NCI-H2227 (cell line): ENCODE measurements around the gene CHRNB4.
A peak's percentile ranks its signal among the peaks of the same experiment; 100 is the strongest.

Source experiments
- DNase-seq: peaks from one replicate; lab custom pipeline; 2025; ENCODE audit not compliant: unreplicated experiment; lab: John Stamatoyannopoulos, UW

The CHRNB4 gene

DNA sequence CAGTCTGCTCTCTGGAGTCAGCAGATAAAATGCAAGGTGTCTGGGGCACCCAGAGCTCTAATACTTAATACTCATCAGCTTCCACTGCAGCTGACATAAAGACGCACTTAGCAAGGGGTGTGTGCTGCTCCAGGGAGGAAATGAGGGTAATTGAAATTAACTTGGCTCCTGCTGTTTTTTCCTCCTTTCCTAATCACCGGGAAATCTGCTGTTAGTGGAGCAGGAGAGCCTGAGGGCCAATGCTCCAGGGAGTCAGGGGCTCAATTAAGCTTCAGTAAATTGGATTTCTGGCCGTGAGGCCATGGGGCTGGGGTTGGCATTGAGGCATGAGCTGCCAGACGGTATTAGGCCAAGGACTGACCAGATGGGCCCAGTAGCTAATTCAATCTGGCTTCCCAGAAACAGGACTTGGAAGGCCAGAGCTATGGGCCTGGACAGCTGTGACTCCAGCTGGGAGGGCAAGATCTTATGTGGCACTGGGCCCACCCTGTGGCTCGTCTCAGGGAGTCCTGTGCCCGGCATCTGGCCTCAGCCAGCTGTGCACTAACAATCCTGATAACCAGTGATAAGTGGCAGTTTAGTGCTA is 30.7 kb upstream of the CHRNB4 start:
- DNase-seq: peak; percentile 16

DNA sequence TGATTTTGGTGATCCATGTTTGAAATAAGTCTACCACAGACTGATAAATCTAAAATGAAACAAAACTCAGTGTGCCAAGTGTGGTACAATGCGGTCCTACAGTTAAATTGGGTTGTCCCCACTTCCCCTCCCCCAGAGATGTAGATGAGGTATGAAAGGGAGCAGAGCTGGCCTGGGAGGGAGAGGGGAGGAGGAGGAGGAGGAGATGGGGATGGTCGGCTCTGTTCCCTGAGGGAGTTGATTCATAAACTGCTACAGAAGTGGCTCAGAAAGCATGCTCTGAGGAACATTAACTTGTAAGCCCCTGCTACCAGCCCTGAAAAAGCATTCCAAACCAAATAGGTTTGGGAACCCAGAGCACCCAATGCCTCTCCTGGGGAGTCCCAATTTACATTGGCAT is 28.0 kb upstream of the CHRNB4 start:
- DNase-seq: no peak

DNA sequence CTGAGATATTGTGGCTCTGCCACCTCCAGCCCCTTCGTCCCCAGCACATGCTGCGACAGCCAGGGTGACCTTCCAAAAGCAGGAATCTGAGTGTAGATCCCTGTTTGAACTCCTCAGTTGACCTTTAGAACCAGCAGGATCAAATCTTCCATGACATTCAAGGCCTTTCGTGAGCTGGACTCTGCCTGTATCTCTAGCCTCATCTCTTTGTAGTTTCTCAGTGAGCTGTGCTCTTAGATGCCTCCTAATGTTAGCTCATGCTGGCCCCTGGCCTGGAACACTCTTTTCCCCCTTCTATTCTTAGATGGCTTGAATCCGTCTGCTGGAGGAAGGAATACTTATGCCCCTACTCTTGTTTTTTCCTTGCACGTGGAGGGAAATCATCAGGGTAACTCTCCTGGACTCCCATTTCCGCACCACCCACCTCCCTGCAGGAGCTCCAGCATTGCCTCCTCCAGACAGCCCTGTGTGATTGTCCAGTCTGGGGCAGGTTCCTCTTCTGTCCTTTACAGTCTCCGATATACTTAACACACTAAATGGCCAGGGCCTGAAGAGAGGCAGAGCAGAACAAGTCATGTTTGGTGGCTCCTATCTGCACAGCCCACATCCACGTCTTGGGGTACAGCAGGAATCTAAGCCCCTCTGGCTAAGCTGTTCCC is 26.7 kb upstream of the CHRNB4 start:
- DNase-seq: no peak

DNA sequence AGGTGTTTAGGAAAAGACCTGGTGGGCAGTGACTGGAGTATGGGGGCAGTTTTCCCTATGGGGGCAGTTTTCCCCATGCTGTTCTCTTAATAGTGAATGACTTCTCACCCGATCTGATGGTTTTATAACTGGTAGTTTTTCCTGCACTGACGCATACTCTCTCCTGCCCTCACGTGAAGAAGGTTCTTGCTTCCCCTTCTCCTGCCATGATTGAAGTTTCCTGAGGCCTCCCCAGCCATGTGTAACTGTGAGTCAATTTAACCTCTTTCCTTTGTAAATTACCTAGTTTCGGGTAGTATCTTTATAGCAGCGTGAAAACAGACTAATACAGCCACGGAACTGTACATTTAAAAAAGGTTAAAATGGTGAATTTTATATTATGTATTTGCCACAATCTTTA is 25.0 kb upstream of the CHRNB4 start:
- DNase-seq: no peak

DNA sequence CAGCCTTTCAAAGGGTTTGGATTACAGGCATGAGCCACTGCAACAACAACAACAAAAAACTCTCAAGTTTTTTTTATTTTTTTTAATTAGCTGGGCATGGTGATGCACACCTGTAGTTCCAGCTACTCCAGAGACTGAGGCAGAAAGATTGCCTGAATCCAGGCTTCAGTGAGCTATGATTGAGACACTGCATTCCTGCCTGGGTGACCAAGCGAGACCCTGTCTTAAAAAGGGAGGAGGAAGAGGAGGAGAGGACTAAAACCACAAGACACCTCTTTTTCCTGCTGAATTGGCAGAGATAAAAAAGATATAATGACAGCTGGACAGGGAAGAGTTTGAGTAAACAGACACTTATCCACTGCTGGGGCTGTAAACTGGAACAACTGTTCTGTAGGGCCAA is 22.7 kb upstream of the CHRNB4 start:
- DNase-seq: no peak

DNA sequence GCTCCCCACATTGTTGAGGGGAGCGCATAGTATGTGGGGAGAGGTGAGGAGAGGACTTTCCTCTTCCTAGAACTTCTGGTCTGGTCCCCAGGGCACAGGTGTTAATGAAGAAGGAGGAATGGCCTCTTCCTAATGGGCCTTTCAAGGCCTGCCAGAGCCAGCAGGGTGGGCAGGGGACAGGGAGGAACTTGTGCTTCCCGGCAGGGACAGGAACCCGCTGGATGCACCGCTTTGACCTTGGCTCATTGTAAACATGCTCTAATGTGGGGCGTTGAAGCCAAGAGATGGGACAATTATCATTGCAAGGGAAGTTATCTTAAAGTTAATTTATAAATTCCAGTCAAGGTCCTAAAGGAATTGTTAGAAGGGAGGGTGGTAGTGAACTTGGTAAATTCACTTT is 21.0 kb upstream of the CHRNB4 start:
- no peak for DNase-seq

DNA sequence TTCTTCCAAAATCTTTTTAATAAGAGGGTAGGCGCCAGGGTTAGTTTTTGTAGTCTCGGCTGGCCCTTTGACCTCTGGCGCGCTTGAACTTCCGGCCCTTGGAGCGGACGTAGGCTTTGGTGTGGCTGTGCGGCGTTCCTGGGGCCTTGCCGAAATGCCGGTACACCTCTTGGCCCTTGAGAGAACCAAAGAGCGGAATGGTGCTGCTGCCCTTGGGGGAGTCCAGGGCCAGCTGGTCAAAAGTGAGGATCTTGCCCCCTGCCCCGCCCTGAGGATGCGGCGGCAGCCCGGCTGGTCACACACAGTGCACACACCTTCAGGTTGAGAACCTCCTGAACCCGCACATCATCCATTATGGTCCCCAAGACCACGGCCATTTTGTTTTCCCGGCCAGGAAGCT is 20.0 kb upstream of the CHRNB4 start:
- DNase-seq: no peak

DNA sequence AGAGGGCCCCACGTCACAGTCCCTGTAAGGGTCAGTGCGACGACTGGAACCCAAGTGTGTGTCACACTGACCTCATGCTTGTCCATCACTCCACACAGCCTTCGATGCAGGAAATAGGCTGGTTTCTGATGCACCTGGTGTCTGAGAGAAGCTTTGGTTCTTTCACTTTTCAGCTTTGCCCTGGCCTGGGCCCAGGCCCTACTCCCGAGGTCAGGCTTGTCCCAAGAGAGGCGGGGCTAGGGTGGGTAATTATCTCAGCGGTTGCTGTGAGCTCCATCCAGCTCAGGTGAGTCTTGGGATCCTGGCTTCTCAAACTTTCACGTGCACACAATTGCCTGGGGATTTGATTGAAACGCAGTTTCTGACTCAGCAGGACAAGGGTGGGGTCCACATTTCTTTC is 19.6 kb upstream of the CHRNB4 start:
- DNase-seq: no peak

DNA sequence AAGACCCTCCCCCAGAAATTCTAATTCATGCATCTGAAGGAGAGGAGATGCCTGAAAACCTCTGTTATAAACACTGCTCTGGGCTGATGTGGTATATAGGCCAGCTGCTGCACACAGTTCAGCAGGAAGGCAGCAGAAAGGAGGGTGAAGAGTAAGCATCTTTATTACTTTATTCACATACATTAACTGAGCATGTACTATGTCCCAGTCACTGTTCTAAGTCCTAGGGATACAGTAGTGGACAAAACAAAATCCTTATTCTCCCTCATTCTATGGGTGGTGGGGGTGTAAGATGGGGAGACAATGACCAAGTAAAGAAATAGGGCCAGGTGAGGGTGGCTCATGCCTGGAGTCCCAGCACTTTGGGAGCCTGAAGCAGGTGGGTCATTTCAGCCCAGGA is 17.8 kb upstream of the CHRNB4 start:
- DNase-seq: no peak

DNA sequence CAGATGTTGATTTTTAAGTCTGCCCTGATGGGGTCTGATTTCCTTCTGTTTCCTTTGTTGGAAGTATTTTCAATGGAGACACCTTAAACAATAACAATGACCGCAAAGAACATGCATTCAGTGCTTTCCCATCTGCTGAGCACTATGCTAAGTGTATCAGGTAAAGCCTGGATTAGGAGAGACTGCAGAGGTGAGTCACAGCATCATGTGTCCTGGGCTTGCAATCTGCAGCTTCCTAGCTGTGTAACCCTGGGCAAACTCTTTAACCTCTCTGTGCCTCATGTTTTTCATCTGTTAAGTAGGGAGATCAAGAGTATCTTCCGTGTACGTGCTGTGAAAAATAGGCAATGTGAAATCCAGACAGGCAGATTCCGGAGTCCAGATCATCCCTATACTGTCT is 13.3 kb upstream of the CHRNB4 start:
- DNase-seq: no peak

DNA sequence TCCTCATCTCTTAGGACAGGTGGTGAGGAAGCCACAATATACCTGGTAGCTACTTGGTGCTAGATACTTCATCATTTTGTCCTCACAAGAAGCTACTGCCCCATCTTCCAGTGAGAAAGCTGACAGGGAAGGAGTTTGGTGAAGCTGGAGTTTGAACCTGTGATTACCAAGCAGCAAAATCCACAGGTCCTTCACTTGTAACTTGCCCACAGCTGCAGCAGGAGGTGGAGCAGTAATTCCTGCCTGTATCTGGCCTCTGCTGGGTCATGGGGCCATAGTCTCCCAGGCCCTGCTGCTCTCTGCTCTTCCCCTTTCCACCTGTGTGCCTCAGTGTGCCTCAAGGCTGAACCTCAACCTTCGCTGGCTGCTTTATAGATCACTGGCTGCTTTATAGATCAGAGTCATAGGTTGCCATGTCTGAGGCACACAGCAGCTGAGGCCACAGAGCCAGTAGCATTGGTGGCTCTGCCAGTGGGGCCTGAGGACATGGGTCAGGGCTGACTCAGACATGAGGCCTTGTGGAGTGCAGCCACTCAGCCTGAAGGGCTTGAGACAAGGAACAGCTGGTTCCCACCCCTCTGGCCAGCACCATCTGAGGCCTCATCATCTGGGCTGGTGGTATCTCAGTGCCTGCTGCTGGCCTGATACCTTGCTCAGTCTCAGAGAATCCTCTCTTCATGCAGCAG is 11.1 kb upstream of the CHRNB4 start:
- DNase-seq: no peak

DNA sequence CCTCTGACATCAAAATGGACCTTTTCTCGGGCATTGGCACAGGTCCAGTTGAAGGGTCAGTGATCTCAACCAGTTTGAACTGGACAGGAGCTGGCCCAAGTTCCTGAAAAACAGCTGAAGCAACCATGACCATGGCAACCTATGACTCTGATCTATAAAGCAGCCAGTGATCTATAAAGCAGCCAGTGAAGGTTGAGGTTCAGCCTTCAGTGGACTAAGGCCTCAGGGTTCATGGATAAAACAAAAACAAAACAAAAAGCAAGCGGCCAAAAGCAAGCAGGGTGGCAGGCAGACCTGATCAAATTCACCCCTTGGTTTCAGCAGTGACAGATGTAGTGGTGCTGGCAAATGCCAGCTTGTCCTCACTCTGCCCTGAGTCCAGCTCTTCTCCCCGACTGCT is 10.0 kb upstream of the CHRNB4 start:
- no peak for DNase-seq

DNA sequence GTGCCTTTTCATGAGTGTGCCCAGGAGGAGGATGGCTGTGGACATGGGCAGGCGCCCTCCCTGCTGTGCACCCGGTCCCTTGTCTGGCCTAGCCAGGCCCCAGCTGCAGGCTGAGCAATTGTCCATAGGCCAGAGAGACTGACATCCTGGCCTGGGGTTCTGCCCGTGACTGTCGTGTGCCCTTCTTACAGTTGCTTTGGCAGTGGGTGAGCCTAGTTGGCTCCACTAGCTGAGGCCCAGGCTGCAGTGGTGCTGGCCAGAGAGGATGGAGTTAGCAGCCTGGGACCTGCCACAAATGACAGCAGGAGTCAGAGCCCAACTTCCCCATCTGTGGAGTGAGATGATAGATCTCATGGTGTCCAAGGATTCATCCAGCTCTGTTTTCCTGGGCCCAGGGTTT is 9.0 kb upstream of the CHRNB4 start:
- DNase-seq: no peak

DNA sequence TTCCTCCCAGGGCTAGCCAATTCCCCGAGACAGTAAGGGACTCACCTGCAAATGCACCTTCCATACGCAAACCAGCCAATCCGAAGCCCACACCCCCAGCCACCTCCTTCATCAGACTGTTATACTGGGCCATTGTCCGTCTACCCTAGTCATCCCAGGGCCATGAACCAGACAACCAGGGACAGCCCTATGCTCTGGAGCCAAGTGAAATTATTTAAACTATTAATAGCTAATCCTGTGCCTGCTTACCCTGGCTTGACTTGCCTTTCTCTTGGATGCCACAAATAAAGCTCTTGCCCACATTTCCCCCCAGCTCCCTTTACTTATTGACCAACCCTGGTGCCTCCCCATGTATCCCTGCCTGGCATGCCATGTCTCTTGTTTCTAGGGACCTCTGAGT is 4.0 kb upstream of the CHRNB4 start:
- no peak for DNase-seq

DNA sequence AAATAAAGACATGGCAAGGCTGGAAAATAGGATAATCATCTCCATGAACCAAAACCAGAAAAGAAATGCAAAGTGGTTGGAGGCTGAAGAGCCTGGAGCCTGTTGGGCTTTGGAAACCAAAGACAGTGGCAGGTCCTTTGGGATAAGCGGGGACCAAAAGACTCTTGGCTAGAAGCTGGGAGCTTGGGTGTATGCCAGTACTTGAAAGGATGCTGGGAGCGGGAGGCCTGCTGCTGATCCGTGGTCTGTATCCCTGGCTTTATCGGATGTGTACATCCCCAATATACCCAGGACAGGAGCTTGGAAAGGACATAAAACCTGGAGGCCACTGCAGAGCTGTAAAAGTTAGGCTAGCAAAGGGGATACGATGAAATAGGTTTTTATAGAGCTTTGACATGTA is 1.3 kb upstream of the CHRNB4 start:
- no peak for DNase-seq

DNA sequence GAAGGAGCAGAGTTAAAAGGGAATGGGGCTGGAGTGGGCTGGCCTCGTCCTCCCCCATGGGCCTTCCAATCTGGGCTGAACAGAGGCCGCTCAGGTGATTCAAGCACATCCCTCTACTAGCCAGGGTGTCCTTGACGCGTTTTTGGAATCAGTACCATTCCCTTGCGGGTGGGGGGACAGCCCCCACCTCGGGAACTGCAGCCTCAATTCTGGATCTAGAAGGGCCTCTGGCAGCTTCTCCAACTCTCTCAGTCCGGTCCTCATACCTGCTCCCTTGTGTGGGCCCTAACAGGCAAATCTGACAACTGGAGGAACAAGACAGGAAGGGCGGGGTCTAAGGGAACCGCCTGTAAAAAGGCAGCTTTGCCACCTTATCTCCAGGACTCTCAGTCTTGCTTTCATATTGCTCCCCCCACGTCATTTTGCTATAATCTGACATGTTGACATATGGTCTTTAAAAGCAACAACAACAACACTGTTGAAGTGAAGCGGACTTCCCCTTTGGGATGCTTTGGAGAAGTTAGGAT is 802 bp upstream of the CHRNB4 start:
- DNase-seq: no peak

DNA sequence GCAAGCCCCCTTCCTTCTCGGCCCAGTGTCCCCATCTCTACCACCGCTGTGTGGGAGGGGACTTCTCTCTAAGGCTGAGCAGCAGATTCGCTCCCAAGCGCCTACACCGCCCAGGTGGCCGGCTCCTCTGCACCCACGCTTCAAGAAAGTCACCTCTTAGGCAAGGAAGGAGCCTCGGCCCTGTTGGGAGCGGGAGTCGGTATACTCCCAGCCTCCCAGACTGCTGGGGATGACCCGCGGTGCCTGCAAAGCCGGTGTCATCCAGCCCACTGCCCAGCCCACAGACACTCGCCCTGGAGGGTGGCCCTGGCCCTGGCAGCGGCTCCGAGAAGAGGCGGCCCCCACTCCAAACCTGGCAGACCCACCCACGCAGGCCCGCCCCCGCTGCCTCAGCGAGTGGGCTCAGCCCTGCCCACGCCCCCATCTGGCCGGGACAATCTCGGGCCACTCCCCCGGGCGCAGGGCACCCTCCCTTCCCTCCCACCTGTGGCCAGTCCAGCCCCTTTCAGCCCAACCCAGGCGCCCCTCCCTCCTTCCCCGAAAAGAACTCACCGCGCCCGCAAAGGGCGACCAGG is 396 bp downstream of the CHRNB4 start:
- DNase-seq: no peak

DNA sequence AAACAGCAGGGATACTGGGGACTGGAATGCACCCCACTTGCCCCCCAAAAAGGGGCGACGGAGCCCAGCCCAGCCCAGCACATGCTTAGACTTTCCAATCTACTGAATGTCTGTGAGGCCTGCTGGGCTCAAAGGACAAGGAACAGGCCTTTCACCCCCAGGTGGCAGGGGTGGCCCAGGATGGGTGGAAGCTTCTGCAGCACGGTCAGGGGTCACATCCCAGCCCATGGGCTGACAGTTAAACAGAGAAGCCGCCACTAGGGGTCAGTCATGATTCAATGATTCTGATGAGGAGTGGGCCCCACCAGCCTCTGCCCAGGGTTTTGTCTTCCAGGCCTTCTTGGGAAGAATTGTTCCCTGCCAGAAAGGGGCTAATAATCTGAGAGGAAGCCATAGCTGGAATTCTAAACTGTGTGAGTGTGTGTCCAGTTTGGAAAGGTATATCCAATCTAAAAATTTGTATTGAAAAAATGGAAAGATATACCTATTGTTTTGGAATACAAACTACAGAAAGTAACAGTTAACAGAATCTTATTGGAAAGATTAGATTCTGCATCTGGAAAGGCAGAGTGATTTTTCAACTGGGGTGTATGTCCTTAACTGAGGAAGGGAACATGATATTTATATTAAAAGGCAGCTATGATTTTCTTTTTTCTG is 2.2 kb downstream of the CHRNB4 start:
- peak; percentile 74 for DNase-seq

DNA sequence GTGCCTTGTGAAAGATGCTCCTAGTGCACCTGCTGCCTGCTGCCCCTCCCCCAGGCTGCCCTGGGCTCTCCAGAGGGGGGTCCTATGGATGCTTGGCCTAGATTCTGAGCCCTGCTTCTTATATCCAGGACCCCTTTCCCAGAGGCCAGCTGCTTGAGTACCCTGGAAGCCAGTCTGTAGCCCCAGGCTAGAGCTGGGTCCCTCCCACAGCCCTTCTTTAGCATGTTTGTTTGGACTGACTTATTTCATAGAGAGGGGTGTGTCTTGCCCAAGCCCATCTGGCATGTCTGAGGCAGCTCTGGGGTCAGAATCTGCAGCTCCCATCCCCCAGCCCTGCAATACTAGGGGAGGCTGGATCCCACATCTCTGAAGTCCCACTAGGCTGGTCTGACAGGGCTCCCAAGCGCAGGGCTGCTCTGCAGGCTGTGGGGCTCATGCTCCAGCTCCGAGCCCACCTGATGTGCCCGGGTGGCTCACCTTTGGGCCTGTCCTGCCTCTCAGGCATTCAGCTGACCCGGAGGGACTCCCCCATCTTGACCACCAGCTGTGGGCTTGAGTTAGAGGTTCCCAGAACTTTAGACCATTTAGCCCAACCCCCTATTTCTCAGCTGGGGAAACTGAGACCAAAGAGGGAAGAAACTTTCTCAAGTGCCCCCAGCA is 3.1 kb downstream of the CHRNB4 start:
- DNase-seq: peak; percentile 3

DNA sequence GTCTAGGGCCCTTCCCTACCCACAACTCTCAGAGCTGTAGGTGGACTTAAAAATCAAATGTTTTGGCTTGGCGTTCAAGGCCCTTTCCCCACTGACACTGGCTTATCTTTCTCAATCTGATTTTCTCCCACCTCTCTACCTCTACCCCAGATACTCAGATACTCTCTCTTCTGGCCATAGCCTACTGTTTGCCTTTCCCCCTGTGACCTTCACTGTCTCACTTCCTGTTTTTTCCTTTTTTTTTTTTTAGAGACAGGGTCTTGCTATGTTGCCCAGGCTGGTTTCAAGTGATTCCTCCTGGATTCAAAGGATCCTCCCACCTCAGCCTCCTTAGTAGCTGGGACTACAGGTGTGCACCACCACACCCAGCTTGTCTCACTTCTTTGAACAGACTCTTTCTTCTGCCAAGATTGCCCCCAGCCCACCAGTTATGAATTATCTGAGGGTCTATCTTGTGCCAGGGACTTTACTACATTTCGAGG is 4.6 kb downstream of the CHRNB4 start:
- no peak for DNase-seq

DNA sequence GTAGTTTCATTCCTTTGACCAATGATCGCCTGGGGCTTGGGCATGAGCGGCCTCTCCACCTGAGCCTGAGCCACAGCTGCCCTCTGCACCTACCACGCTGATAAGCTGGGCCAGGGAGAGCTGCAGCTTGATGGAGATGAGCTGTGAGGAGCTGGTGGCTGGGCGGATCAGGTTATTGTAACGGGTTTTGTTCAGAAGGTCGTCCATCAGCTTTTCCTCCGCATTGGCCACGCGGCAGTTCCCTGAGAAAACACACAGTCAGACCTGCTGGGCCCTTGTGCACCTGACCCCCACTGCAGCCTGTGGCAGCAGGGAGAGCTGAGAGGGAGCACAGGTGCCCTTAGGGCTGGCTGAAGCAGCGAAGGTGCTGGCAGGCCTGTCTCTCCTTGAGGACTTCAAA is 5.7 kb downstream of the CHRNB4 start:
- no peak for DNase-seq
